ENCODE results near the gene SOX6.
A peak's percentile ranks its signal among the peaks of the same experiment; 100 is the strongest.
"Not testable (repeated sequence)": the region's sequence is repeated elsewhere in the genome, so short reads cannot be mapped to it uniquely, and the experiment has no call there.

SOX6 gene

DNA sequence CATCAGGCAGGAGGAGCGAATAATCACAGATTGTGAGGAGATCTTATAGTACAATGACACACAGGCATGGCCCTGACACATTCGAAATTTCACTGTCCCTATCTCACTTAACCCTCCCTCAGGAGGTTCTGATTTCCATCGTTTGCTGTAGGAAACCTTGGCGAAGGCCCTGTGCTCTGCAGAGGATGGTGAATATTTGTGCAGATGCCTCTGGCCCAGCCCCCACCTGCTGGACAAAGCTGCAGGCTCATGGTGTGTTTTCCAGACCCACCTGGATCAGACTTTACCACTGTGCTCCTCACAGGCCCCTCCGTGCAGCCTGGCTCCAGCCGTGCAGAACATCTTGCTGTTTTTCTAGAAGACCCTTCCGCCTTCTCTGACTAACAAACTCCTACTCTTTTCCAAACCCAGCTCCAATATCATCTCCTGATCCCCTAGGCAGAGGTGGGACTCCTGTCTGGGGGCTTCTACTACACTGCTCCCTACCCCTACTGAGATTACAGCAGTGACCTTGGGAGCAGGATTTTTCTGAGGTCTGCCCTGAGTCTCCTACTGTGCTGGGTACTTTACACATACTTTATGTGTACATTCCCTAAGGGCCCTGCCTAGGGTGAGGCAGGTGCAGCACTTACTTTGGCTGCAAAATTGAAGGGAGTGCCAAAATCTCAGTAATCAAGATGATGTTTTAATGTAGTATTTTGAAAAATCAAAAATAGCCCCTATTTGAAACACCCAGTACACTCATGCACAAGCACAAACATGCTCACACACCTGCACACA, 412.7 kb downstream of the SOX6 start:
- no peak for DNase-seq

DNA sequence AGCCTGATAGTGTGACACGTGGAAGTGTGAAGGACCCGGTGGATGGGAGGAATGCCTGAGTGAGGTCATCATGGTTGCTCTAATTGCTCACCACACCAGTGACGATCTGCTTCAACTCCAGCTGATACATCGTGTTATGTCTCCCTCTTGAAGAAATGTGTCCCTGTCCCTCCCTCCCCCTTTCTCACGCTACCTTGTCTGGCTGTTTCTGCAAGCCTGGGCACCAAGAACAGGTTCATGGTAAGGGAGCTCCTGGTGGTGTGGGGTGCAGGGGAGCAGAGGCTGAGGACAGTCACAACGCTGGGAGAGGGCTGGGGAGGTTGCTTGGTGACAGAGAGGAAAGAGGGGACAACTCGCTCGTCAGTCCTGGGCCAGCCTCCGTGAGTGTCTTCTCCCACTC, 413.4 kb downstream of the SOX6 start:
- no peak for DNase-seq

DNA sequence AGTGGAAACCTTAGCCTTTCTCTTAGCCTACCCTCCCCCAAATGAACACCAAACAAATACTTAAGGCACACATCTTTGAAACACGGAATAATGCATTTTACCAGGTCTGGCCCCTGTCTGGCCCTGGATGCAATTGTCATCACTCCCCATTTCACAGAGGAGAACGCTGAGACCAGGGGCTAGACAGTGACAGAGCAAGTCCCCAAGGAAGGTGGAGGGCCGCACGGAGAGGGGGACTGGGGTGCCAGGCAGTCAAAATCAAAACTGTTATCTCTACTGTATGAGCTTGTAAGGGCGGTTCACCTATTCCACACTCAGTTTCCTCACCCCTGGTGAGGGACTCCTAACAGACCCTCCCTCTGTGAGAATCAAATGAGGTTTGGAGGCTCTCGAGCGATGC, 414.2 kb downstream of the SOX6 start:
- DNase-seq = no peak

DNA sequence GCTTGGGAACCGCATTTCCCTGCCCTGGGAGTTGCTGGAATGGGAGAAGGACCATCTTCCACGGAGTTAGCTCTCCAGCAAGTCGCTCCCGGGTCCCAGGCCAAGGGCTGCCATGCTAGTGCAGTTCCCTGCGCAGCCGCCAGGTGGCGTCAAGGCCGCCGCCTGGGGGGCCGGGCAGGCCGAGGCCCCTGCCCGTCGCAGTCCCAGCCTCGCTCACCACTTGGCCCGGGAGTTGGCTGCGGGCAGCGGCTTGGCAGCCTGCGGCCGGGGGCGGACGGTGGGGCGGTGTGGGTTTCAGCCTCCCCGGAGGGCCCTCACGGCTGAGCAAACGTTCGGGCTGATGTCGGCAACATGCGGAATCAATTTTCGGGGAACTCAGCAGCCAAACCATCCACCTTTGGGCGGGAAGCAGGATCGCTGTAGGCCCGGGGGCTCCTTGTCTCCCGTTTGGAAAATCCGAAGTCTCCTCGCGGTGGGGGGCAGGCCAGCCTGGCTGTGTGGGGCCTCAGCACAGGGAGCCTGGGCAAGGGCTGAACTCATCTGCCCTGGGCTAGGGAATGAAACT, 415.1 kb downstream of the SOX6 start:
- DNase-seq = peak in 1 of 2 donors; percentile 3

DNA sequence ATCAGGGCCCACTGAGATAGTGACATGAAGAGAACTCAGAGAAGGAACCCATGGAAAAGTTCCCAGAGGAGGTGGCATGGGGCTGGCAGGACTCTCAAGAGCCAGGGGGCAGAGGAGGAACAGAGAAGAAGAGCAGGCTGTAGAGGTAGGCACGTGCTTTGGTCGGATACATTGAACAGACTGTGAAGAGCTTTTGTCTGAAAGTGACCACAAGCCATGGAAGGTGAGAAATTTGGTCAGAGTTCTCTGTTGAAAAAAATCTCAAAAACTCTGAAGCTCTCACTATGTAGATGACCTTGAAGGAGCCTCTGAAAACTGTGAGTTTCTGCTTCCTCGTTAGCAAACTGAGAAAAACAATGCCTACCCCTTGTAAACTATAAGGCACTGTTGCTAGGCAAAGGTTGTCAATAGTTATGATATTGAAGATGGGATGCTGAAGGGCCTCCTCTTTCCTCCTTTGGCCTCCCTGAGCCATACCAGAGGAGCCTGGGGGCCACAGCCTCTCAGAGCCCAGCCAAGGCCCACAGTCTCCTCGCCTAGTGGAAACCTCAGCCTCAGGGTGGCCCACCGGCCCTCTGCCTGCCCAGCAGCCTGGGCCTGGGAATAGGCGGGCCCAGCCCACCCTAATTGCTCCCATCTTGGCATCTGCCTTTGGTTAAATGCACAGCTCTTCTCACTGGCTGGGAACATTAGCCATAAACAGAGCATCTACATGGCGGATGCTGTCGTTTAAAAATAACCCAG, 415.7 kb downstream of the SOX6 start:
- no peak for DNase-seq

DNA sequence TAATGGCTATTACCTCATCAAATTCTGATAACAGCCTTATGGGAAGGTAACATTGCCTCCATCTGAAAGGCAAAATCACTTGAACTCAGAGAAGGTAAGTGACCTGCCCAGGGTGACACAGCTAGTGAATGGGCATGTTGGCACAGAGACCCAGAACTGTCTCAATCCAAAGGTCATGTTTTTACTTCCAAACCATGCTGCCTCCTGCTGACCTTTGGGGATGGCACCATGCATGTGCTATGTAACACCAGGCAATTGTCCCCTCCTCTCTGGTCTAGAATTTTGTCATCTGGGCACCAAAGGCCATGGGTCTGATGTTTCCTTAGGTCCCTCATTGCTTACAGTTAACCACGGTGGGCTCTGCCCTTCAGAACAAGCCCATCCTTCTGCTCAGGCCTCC, 417.4 kb downstream of the SOX6 start:
- no peak for DNase-seq

- DNase-seq = no peak
Measured at GRCh38 chr11:15938121-15938611, 418.2 kb downstream of the SOX6 start.

- DNase-seq = no peak
Measured at GRCh38 chr11:15937601-15938120, 418.7 kb downstream of the SOX6 start.

- DNase-seq = no peak
Measured at GRCh38 chr11:15936011-15936410, 420.3 kb downstream of the SOX6 start.

- DNase-seq = no peak
Measured at GRCh38 chr11:15935373-15935772, 421.0 kb downstream of the SOX6 start.

DNA sequence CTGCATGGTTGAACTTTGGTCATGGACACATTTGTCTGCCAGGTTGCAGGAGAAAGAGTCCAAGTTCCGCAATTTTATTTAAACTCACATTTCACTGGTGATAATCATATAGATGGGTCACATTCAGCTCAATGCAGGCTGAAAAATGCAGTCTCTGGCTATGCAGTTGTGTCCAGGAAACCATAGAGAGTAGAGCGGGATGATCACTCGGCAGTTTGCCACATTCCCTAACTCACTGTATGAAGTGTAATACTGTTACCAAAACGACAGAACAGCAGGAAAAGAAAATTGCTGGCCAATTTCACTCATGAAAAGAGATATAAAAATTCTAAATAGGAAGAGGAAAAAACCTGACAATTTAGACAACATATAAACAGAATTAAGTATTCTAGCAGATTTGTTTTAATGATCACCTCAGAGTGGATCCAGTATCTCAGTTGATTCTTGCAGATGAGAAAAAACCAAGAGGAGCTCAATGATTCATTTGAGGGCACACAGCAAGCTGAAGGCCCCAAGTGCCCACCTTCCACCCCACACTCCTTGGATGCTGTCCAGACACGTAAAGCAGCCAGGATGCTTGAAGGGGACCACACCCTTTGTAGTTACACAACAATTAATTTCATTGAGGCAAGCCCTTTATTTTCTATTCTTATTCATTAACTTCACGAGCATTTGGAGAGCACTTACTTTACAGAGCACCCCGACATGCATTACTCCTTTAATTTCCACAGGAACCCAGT, 422.3 kb downstream of the SOX6 start:
- DNase-seq = no peak

GRCh38 chr11:15932417-15932816, 423.9 kb downstream of the SOX6 start:
- DNase-seq = no peak

DNA sequence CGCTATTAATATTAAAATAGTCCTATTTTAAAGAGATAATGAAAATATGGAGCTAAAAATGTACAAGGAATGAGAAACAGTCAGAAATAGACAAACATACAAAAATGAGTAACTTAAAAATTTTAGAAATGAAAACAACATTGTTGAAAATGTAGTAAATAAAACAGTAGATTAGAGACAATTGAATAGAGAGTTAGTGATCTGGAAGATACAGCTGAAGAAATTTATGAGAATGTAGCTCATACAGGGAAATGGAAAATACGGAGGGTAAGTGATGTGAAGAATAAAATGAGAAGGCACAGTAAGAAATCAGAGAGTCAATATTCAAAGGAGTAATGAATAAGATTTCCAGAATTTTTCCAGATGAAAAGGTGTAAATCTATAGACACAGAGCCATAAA, 424.8 kb downstream of the SOX6 start:
- no peak for DNase-seq

DNA sequence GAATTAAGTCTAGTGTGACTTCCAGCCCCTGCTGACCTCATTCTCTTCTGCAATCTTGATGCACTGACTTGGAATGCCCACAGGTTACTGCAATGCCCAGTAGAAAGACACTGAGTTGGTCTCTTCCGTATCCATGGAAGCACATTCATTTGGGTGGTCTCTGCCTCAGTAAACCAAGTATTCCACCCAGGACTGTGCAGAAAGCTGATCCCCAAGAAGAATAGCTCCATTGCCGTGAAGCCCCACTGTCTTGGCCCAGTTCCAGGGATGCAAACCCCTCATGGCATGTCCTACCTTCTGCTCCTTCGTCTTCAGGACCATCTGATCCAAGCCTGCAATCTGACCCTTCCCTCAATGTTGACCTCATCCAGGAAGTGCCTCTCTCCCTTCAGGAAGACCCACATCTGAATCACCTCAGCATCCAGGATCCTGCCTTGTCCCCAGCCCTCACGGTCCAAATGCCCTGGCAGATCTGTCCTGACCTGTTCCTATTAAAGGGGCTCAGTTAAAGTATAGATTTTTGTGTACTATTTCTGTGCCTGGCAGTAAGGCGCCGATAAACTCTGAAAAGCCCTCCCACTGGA, 425.8 kb downstream of the SOX6 start:
- no peak for DNase-seq

DNA sequence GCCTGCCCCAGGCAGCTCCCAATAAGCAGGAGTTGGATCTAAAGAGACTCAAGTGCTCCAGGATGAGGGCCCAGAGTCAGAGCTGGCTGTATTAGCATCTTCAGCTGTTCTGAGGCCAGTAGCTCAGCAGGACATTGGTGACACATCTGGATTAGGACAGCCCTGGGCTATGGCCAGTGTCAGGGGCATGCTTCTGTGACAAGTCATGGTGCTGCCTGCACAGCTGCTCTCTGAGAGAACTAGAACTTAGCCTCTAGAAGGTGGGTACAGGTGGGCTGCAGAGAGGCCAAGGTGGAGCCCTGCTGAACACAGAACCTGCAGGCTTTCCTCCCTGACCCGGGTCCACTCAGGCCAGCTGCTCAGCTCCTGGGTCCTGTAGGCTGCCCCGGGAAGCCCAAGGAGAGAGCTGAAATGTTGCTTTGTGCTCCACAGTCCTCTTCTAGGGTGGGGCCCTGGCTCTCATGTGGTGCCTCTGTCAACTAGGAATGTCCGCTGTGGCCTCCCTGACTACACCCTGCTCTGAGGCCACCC, 426.9 kb downstream of the SOX6 start:
- DNase-seq = no peak

DNA sequence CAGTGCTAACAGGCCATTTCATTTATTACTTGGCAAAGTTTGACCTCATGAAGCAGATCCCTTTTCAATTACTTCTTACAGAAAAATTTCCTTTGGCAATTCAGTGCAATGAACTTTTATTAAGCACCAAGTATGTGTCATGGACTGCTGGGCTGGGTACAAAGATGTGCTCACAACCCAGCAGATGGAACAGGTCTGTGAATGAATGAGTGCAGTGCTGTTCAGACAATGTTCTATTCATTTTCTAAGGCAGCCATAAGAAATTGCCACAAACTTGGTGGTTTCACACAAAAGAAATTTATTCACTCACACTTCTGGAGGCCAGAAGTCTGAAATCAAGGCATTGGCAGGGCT, 428.5 kb downstream of the SOX6 start:
- no peak for DNase-seq

DNA sequence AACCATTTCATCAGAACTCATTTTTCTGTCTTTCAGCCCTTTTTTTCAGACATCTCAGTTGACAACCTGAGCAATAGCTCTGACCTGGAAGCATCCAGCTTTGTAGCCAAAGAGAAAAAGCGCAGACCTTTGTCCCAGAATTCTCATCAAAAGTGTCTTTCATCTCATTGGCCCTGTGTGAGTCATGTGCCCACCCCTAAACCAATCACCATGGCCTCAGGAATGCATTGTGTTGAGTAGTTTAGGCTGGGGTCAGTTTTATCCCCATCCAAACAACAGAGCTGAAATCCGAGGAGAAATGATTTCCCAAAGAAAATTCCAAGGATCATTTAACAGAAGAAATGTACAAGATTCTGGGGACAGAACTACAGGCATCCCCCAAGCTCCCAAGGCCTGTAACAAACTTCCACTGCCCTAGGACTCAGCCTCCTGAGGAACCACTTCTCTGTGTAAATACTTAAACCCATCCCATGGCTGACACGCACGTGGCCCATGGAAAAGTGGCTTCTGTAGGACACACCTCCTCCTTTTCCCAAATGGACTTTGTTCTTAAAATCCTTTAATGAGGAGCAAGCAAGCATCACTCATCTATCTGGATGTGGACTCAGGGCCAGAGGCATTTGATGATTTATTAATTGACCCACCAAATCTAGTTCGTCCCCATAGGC, 429.0 kb downstream of the SOX6 start:
- no peak for DNase-seq

GRCh38 chr11:15926071-15926470, 430.3 kb downstream of the SOX6 start:
- DNase-seq = no peak

- DNase-seq = no peak
Measured at GRCh38 chr11:15923183-15923582, 433.2 kb downstream of the SOX6 start.

DNA sequence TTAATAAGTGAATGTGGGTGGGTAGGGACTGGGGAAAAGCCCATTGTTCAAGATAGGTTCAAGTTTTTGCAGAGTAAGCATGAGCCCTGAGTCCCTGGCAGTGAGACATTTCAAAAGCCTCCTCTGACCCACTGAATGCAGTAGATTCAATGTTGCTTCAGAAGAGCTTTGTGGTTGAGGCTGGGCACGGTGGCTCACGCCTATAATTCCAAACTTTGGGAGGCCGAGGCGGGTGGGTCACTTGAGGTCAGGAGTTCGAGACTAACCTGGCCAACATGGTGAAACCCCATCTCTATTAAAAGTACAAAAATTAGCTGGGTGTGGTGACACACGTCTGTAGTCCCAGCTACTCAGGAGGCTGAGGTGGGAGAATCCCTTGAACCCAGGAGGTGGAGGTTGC, 433.6 kb downstream of the SOX6 start:
- not testable (repeated sequence) for DNase-seq

DNA sequence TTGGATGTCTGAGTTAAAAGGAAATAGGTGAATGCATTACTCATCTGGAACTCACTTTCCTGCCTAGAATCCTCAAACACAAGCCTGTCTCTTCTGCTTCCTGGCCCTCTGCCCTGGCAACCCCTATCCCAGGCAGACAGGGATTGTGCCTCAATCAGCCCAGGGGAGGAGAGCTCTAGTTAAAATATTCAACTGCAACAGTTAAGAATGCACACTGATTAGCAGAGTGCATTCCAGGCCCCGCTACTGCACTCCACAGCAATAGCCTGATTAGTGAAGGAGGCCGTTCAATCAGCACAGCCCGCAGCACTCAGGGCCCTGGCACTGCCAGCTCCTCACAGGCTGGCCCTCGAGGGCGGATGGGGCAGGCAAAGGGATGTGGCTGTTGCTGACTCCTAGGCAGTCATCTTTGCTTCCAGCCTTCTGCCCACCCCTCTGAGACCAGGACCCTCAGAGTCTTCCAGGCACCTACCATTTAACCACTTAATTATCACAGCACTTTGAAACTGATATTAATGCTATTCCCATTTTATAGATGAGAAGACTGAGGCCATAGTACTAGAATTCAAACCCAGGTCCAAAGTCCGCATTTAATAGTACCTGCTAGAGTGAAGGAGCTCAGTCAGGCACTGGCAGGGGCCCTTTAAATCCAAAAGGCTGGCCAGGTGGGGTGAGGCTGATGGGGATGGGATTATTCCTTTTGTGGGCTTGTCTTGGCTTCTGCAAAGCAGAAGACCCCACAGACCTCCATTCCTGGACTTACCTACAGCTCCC, 435.3 kb downstream of the SOX6 start:
- DNase-seq = no peak
